Measurements from ENCODE around the gene NAPB.

Gene NAPB

GRCh38 chr20:23404196-23404595 is 17.1 kb downstream of the NAPB start:
- DNase-seq: no peak

- no peak for DNase-seq
These were observed 17.5 kb downstream of the NAPB start for GRCh38 chr20:23403751-23404150.

DNA sequence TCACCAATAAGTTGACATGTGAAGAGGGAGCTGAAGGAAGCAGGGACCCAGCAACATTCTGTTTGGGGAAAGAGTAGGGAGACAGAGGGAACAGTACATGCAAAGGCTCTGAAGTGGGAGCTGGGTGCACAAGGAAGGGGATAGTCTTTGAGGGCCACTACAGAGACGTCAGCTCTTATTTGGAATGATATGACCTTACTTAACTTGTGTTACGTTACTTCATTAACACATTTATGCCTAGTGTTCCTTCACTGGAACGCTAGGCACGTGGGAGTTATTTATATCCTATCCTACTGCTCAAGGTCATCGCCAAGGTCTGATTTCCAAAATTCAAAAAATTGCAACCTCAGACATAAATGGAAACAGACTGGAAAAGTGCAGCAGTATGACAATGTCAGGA is 20.2 kb downstream of the NAPB start:
- no peak for DNase-seq

- no peak for DNase-seq
These were observed 21.6 kb downstream of the NAPB start for GRCh38 chr20:23399568-23400241.

GRCh38 chr20:23397961-23398360 is 23.3 kb downstream of the NAPB start:
- no peak for DNase-seq

DNA sequence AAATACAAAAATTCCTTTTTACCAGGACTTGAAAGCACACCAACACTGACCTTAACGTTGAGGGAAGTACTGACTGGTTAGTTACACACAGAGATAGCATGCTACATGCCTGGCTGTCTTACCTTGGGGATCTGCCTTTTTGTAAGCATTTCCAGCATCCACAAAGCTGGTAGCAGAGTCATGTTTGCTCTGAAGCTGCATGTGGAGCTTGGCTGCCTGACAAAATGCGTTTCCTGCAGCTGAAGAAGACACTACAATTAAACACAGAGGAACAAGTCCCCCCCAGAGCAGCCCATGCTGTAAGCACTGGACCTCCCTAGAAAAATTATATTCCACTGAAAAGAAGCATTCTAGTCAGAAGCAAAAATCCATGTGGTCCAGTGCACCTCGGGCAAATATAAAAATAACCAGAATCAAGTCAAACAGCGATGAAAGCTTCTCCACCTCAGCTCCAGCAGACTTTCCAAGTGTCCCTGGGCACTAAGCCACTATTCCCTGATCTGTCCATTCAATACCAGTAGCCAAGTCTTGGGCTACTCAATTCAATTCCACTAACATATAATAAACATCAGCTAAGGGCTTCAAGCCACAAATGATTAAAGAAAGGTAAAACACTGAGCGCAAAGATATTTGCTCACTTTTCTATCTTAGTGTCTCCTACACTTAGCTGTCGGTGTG is 24.2 kb downstream of the NAPB start:
- DNase-seq: no peak

DNA sequence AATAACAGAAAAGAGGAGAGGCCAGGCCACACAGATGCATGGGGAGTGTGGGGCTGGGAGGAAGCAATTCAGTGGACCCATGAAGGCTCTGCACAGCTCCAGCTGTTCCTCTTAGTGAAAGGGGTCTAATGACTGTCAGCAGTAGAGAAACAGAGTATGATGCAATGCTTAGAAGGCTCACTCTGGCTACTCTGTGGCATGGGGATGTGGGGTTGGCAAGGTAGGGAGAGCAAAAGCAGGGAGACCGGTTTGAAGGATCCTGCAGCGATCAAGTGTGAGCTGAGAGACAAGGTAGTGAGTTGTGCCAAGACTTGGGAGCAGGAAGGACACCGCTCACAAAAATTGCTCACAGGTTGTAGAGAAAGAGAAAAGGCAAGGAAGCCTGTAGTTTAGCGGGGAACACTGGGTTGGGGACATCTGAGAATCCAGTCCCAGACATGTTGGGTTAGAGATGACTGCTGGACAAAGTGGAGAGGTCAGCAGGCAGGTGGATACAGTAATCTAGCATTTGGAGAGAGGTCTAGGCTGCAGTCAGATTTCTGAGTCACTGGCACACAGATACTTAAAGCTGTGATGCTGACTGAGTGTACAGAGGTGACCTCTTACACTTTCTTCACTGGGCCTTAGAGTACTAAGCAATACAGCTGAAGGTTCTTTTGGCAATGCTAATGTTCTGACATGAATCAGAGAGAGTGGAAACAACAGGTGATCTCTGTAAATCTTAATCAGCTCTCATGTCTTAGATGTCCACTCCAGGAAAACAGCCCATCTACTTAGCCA is 27.1 kb downstream of the NAPB start:
- DNase-seq: no peak

GRCh38 chr20:23391707-23392310 is 29.5 kb downstream of the NAPB start:
- no peak for DNase-seq

- no peak for DNase-seq
These were observed 31.1 kb downstream of the NAPB start for GRCh38 chr20:23390091-23390774.

GRCh38 chr20:23387118-23387443 is 34.2 kb downstream of the NAPB start:
- no peak for DNase-seq

GRCh38 chr20:23386304-23387117 is 34.8 kb downstream of the NAPB start:
- DNase-seq: no peak

- DNase-seq: no peak
These were observed 39.4 kb downstream of the NAPB start for GRCh38 chr20:23381876-23382275.

- no peak for DNase-seq
These were observed 41.5 kb downstream of the NAPB start for GRCh38 chr20:23379772-23380171.

DNA sequence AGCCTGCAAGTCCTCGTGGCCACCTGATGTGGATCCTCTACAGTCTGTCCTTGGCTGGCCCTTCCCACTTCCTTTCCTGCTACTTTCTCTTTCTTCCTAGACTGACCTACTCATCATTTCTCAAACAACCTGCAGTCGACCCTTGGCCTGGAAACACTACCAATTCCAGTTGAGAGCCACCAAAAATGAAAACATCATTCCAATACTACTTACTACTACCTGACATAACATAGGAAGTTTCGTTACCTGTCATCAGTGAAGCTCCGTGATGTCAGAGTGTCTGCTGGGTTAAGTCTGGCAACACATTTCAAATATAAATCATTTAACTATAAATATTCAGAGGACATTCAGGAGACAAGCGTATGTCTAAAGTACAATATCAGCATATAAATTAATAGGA is 45.5 kb downstream of the NAPB start:
- no peak for DNase-seq

- DNase-seq: no peak
These were observed 46.8 kb downstream of the NAPB start for GRCh38 chr20:23374441-23374840.

- no peak for DNase-seq
These were observed 49.8 kb downstream of the NAPB start for GRCh38 chr20:23371496-23371895.

DNA sequence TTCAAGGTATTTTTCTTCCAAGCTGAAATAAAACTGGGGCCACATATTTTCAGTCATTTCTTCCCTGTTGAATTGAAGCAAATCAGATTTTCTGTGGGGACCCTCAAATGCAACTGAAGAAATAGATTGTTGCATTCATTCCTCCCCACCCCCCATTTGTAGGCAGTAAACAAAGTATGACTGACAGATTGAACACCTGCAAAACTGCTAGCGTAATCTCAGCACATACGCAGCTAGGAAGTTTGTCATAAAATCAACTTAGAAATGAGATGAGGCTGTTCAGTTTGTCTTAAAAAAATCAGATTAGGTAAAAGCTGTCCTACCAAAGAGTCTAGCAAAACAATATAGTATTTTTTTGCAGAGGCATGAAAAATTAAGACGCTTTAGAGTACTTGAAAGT is 50.4 kb downstream of the NAPB start:
- no peak for DNase-seq

GRCh38 chr20:23370274-23370673 is 51.0 kb downstream of the NAPB start:
- DNase-seq: no peak

GRCh38 chr20:23369072-23369823 is 52.0 kb downstream of the NAPB start:
- DNase-seq: no peak

DNA sequence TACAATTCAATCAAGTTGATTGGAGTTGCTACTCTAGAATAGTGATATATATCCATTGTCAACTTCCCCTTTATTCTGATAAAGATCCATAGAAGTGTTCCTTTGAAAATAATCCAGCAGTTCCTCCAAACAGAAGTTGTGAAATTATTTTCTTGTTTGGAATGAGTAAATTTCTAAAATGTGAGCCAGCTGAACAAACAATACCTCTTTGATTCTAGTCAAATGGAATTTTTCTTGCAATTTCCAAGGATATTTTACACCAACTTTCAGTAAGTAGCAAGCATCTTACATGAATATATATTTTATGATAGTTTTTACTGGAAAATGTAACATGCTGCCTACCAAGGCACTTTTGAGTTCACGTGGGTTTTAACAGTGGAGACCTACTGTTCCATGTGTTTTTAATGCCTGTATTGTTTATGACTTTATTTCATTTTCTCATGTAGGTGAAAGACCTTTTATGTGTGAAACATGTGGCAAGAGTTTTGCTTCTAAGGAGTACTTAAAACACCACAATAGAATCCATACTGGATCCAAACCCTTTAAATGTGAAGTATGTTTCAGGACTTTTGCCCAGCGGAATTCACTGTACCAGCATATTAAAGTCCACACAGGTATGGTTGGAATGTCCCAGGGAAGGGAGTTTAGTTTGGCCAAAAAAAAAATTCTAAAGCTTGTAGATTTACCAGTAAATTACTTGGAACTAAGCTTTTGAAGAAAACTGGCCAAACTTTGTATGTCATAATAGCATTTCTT is 52.8 kb downstream of the NAPB start:
- no peak for DNase-seq

DNA sequence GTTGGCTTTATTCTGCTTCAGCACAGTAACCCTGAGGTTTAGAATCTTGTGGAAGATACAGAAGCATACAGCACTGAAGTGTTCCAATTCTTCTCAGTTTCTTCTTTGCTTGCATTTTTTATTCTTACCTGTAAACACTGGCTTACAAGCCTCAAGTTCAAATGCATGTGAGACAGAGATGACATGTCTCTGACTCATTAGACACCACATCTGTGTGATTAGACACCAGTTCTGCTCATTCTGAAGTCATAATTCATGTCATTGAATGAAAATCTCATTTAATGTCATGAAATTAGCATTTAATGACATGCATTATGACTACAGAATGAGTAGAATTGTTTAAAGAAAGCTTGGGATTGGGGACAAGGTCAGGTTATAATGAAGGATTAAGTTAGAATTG is 53.5 kb downstream of the NAPB start:
- no peak for DNase-seq
